Spleen (tissue), 11 donors: ENCODE data around the gene RIOK1. TPM values are rescaled to one million over a fixed set of nuclear protein-coding genes. Genes with fewer than 3 reads are reported as not detected.

Experiments used
- DNase-seq: peaks from one replicate; pipeline ENCODE4 v3.0.0-alpha.2; 2020
- H3K27ac ChIP-seq, 8 donors: fragments of 200-600 bp; sonication (generic) in 7 of 8; 1 replicate in 4 of 8; 2 replicates in 4 of 8; pipeline versions ENCODE4 v1.5.0 to v1.8.0; 2016 to 2021; ENCODE audit warnings: inconsistent platforms in 4 of 8, mild to moderate bottlenecking in 4 of 8, moderate library complexity in 1 of 8
- H3K27me3 ChIP-seq, 7 donors: fragments of 200-600 bp; sonication (generic) in 6 of 7; replicated peaks in 1 of 7; 1 replicate in 4 of 7; 2 replicates in 3 of 7; pipeline versions ENCODE4 v1.5.0 to v1.8.0; 2016 to 2021; ENCODE audit warnings: inconsistent platforms in 3 of 7, mild to moderate bottlenecking in 1 of 7
- H3K36me3 ChIP-seq, 6 donors: fragments of 200-600 bp; sonication (generic) in 5 of 6; 1 replicate in 4 of 6; 2 replicates in 2 of 6; pipeline versions ENCODE4 v1.5.0 to v1.8.0; 2016 to 2021; ENCODE audit warnings: inconsistent platforms in 2 of 6
- H3K4me1 ChIP-seq, 6 donors: fragments of 200-600 bp; sonication (generic) in 5 of 6; 1 replicate in 3 of 6; 2 replicates in 3 of 6; pipeline versions ENCODE4 v1.5.0 to v1.8.0; 2016 to 2021; ENCODE audit warnings: inconsistent platforms in 3 of 6
- H3K4me3 ChIP-seq, 8 donors: fragments of 200-600 bp; sonication (generic) in 7 of 8; 1 replicate in 4 of 8; 2 replicates in 4 of 8; pipeline versions ENCODE4 v1.5.0 to v1.8.0; 2016 to 2021; ENCODE audit warnings: inconsistent platforms in 4 of 8, mild to moderate bottlenecking in 4 of 8, moderate library complexity in 2 of 8
- H3K9me3 ChIP-seq, 8 donors: fragments of 200-600 bp; sonication (generic) in 7 of 8; 1 replicate in 4 of 8; 2 replicates in 4 of 8; pipeline versions ENCODE4 v1.5.0 to v1.8.0; 2016 to 2021; ENCODE audit warnings: inconsistent platforms in 4 of 8
- POLR2A ChIP-seq, 3 donors: fragments of 450-650 bp; IDR thresholded peaks; one replicate each; pipeline ENCODE4 v1.5.1; 2017; ENCODE audit warnings: antibody characterized with exemption in 3 of 3, mild to moderate bottlenecking in 1 of 3
- POLR2AphosphoS5 ChIP-seq, 3 donors: sonication (generic); formaldehyde crosslinking; IDR thresholded peaks; one replicate each; pipeline ENCODE4 v1.5.1; 2017; ENCODE audit warnings: antibody characterized with exemption in 3 of 3
- WGBS, 5 donors: extraction: QIAGEN DNeasy Blood & Tissue Kit in 3 of 5; methylation state at CpG; one replicate each; pipeline versions ENCODE4 v1.1.5 to v1.1.7; 2013 to 2018; 5-methylcytosine and 5-hydroxymethylcytosine counted together
- intact Hi-C: fragments of 100-400 bp; cut with DNase I; formaldehyde crosslinking; loops from one replicate; pipeline ENCODE4 v1.15.0; 2023; ENCODE audit warnings: low total_unique reads
- polyA plus RNA-seq, 3 donors: library from polyadenylated mRNA; stranded (reverse); fragments of 200-250 nt; gene quantifications; one replicate each; pipeline ENCODE4 v1.2.1, GENCODE V29; 2013
- total RNA-seq, 7 donors: library from RNA; depleted of rRNA in 3 of 7; stranded (reverse); fragments of >200 nt in 3 of 7; fragmentation: NEBNext Ultra II Directional in 4 of 7; extraction: Animal tissue kit (Norgen Biotek cat#: 25700) in 4 of 7; gene quantifications; one replicate each; pipeline versions ENCODE4 v1.1.0 to v1.2.1, GENCODE V29; 2016 to 2021
- TF ChIP-seq, protein P1 (sequence below), 11 experiments: fragments of 200-600 bp in 7 of 11; fragments of 450-650 bp in 4 of 11; sonication (generic) in 4 of 11; IDR thresholded peaks in 8 of 11; conservative IDR thresholded peaks in 3 of 11; 1 replicate in 7 of 11; 2 replicates in 4 of 11; pipeline versions ENCODE4 v1.4.0 to v1.8.0; 2016 to 2021; ENCODE audit warnings: antibody characterized with exemption in 11 of 11, inconsistent platforms in 4 of 11, mild to moderate bottlenecking in 1 of 11
- donor health status: healthy with polysubstance abuse.
- donor health status: DM: no; HTN: no; CAD: no; lungs with moderate emphysema.
- donor health status: DM: no; HTN: no; CAD: no.
- donor health status: Bipolar disorder and iron deficiency.
- donor health status: healthy.
- donor health status: DM: no; HTN: no; CAD: no.
- donor health status: DM: yes; HTN: yes; CAD: no.

RIOK1 gene
- total and polyA plus RNA-seq, 10 donors = 12.7 to 26.6 (median 18.5) TPM

DNA sequence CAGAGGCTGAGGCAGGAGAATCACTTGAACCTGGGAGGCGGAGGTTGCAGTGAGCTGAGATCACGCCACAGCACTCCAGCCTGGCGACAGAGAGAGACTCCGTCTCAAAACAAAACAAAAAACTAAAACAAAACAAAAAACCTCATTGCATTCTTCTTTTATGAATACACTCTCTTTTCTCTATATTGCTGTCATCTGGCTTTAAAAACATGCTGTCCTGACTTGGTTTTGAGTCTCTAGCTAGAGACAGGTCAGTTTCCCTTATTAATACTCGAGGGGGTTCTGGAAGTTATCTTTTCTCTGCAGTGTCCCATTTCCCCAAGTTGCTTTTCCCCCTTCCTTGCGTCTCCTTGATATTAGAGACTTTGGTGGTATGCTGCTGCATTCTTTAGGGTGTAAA lies 50.9 kb downstream of the RIOK1 start:
- H3K27ac ChIP-seq = no peak overlapping the region
- intact Hi-C loops = no loop called here
- 78 to 86% (median 85%) methylated on average over 6 of the region's 6 CpGs for WGBS, 5 donors
- no peak overlapping the region for H3K4me3 ChIP-seq
- peaks cover 0 to 21% (median 0%) of the 10 kb centered on the region in 8 donors for H3K9me3 ChIP-seq
- TF ChIP-seq POLR2A (IDR thresholded peaks at IDR 0.05) (no peak), POLR2AphosphoS5 (IDR thresholded peaks at IDR 0.05) (no peak)
- TF ChIP-seq, protein P1, sequence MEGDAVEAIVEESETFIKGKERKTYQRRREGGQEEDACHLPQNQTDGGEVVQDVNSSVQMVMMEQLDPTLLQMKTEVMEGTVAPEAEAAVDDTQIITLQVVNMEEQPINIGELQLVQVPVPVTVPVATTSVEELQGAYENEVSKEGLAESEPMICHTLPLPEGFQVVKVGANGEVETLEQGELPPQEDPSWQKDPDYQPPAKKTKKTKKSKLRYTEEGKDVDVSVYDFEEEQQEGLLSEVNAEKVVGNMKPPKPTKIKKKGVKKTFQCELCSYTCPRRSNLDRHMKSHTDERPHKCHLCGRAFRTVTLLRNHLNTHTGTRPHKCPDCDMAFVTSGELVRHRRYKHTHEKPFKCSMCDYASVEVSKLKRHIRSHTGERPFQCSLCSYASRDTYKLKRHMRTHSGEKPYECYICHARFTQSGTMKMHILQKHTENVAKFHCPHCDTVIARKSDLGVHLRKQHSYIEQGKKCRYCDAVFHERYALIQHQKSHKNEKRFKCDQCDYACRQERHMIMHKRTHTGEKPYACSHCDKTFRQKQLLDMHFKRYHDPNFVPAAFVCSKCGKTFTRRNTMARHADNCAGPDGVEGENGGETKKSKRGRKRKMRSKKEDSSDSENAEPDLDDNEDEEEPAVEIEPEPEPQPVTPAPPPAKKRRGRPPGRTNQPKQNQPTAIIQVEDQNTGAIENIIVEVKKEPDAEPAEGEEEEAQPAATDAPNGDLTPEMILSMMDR (IDR thresholded peaks at IDR 0.05 in 8 of 11, conservative IDR thresholded peaks at IDR 0.05 in 3 of 11) = no peak
- DNase-seq = no peak
- peaks cover 0 to 28% (median 10%) of the 10 kb centered on the region in 6 donors for H3K4me1 ChIP-seq
- H3K27me3 ChIP-seq = peaks cover 0 to 5% (median 0%) of the 10 kb centered on the region in 7 donors
- H3K36me3 ChIP-seq = no peaks in the 10 kb centered on the region

DNA sequence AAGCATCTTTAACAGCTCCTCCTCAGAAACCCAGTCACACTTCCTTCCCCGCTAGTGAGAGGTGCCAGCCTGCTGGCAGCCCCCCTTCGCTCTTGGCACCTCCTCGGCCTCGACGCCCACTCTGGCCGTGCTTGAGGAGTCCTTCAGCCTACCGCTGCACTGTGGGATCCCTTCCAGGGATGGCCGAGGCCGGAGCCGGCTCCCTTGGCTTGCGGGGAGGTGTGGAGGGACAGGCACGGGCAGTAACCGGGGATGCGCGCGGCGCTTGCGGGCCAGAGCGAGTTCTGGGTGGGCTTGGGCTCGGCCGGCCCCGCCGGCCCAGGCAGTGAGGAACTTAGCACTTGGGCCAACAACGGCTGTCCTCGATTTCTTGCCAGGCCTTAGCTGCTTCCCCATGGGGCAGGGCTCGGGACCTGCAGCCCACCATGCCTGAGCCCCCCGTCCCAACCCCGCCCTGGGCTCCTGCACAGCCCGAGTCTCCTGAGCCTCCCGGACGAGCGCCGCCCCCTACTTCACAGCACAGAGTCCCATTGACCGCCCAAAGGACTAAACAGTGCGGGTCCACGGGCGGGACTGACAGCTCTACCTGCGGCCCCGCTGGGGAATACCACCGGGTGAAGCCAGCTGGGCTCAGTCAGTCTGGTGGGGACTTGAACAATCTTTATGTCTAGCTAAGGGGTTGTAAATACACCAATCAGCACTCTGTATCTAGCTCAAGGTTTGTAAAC lies 51.6 kb downstream of the RIOK1 start:
- H3K4me1 ChIP-seq = peaks cover 0 to 28% (median 10%) of the 10 kb centered on the region in 6 donors
- H3K27me3 ChIP-seq = peaks cover 0 to 5% (median 0%) of the 10 kb centered on the region in 7 donors
- H3K4me3 ChIP-seq = no peak overlapping the region
- H3K27ac ChIP-seq = no peak overlapping the region
- intact Hi-C loops = no loop called here
- TF ChIP-seq, protein P1 (IDR thresholded peaks at IDR 0.05 in 8 of 11, conservative IDR thresholded peaks at IDR 0.05 in 3 of 11) = no peak
- TF ChIP-seq POLR2AphosphoS5 (IDR thresholded peaks at IDR 0.05) (no peak), POLR2A (IDR thresholded peaks at IDR 0.05) (no peak)
- H3K9me3 ChIP-seq = peaks cover 0 to 14% (median 0%) of the 10 kb centered on the region in 8 donors
- WGBS, 5 donors = 91 to 96% (median 93%) methylated on average over 23 to 40 of the region's 40 CpGs
- no peaks in the 10 kb centered on the region for H3K36me3 ChIP-seq
- DNase-seq = peak; percentile 82

DNA sequence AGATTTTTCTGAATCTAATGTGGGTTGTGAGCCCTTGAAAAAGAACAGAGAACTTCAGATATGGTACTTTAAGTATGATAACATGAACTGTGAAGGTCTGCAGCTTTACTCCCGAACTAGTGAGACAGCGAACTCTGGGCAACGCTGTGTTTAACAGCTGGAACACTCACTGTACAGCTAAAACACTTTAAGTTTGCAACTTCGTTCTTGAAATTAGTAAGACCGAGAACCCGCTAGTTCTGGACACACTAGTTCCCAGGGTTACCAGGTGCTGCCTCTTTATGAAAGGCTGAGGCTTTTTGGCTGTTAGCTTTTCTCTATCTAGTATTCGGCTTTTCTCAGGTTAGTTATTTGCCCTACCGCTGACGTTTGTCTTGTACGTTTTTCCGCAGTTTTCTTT lies 52.9 kb downstream of the RIOK1 start:
- no peak overlapping the region for H3K4me3 ChIP-seq
- no peak overlapping the region for H3K27ac ChIP-seq
- H3K36me3 ChIP-seq = no peaks in the 10 kb centered on the region
- H3K9me3 ChIP-seq = peaks cover 0 to 9% (median 0%) of the 10 kb centered on the region in 8 donors
- TF ChIP-seq POLR2A (IDR thresholded peaks at IDR 0.05) (no peak), POLR2AphosphoS5 (IDR thresholded peaks at IDR 0.05) (no peak)
- TF ChIP-seq, protein P1 (IDR thresholded peaks at IDR 0.05 in 8 of 11, conservative IDR thresholded peaks at IDR 0.05 in 3 of 11) = no peak
- peaks cover 0 to 28% (median 10%) of the 10 kb centered on the region in 6 donors for H3K4me1 ChIP-seq
- intact Hi-C loops = no loop called here
- 85 to 95% (median 92%) methylated on average over 11 of the region's 11 CpGs for WGBS, 5 donors
- DNase-seq = no peak
- H3K27me3 ChIP-seq = peaks cover 0 to 5% (median 0%) of the 10 kb centered on the region in 7 donors

DNA sequence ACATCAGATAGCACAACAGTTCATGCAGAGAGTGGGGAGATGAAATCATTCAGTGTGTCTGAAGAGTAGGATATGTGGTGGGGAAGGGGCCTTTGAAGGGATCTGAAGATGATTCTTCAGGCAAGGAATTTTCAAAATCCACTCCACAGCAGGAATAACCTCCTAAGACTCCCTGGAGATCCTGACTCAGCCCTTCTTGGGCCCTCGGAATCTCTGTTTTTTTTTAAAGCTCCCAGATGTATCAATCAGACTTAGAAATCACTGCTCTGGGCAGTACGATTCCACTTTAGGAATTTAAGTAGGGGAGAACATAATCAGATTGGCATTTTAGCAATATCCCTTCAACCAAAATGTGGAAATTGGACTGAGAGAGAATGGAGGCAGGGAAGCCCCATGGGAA lies 55.5 kb downstream of the RIOK1 start:
- WGBS, 5 donors = 67 to 89% (median 85%) methylated on average over 2 of the region's 2 CpGs
- no peak for DNase-seq
- Histone ChIP-seq H3K4me3 (no peak overlapping the region), H3K27me3 (peaks cover 0 to 5% (median 0%) of the 10 kb centered on the region in 7 donors), H3K27ac (no peak overlapping the region), H3K9me3 (peaks cover 0 to 9% (median 0%) of the 10 kb centered on the region in 8 donors), H3K4me1 (peaks cover 0 to 7% (median 0%) of the 10 kb centered on the region in 6 donors), H3K36me3 (no peaks in the 10 kb centered on the region)
- intact Hi-C loops = no loop called here
- TF ChIP-seq POLR2AphosphoS5 (IDR thresholded peaks at IDR 0.05) = no peak
